Activated CD4-positive, alpha-beta T cell treated with anti-CD3 and anti-CD28 coated beads, Interleukin-2, Interleukin-6, amounts not matched to agents 100 ng/mL and 50 ng/mL, durations not matched to agents 16 hours and 8 hours (primary cell): ENCODE results near the gene NECTIN4.

ENCODE experiments used
- DNase-seq: peaks from one replicate; pipeline ENCODE4 v3.0.0-alpha.2; 2020

Gene NECTIN4

GRCh38 chr1:161111117-161111516, 21.8 kb upstream of the NECTIN4 start:
- no peak for DNase-seq

GRCh38 chr1:161106431-161106830, 17.1 kb upstream of the NECTIN4 start:
- no peak for DNase-seq

- no peak for DNase-seq
Observed at GRCh38 chr1:161100556-161100955, 11.2 kb upstream of the NECTIN4 start.

- DNase-seq = no peak
Observed at GRCh38 chr1:161099090-161099802, 9.9 kb upstream of the NECTIN4 start.

- peak; percentile 88 for DNase-seq
Observed at GRCh38 chr1:161098210-161099068, 9.1 kb upstream of the NECTIN4 start, which contains the start of gene KLHDC9. Gene KLHDC9 (plus strand): TSS chr1:161098361. CDS start chr1:161098536, 175 bp downstream.

- no peak for DNase-seq
Observed at GRCh38 chr1:161096530-161096929, 7.2 kb upstream of the NECTIN4 start.

GRCh38 chr1:161096015-161096414, 6.7 kb upstream of the NECTIN4 start:
- DNase-seq = no peak

- DNase-seq = no peak
Observed at GRCh38 chr1:161095230-161095629, 5.9 kb upstream of the NECTIN4 start.

- no peak for DNase-seq
Observed at GRCh38 chr1:161094481-161094880, 5.1 kb upstream of the NECTIN4 start.

GRCh38 chr1:161092621-161093028, 3.3 kb upstream of the NECTIN4 start:
- peak; percentile 50 for DNase-seq

- DNase-seq = no peak
Observed at GRCh38 chr1:161091796-161092507, 2.6 kb upstream of the NECTIN4 start.

GRCh38 chr1:161091093-161091492, 1.7 kb upstream of the NECTIN4 start:
- DNase-seq = no peak

GRCh38 chr1:161090617-161091016, 1.3 kb upstream of the NECTIN4 start:
- DNase-seq = no peak

GRCh38 chr1:161089938-161090337, 580 bp upstream of the NECTIN4 start:
- DNase-seq = no peak

GRCh38 chr1:161088587-161089110, 709 bp downstream of the NECTIN4 start:
- DNase-seq = no peak

GRCh38 chr1:161086457-161086856, 2.9 kb downstream of the NECTIN4 start:
- no peak for DNase-seq

GRCh38 chr1:161085165-161085564, 4.2 kb downstream of the NECTIN4 start:
- DNase-seq = no peak

- no peak for DNase-seq
Observed at GRCh38 chr1:161084597-161084988, 4.8 kb downstream of the NECTIN4 start.

GRCh38 chr1:161083748-161084596, 5.4 kb downstream of the NECTIN4 start:
- DNase-seq = no peak

GRCh38 chr1:161082996-161083747, 6.2 kb downstream of the NECTIN4 start:
- peak; percentile 25 for DNase-seq

GRCh38 chr1:161082483-161082882, 6.9 kb downstream of the NECTIN4 start:
- no peak for DNase-seq
